Mesothelial cell of epicardium (in vitro differentiated cells): ENCODE results near the gene HDHD3. TPM values are rescaled to one million over a fixed set of nuclear protein-coding genes. Genes with fewer than 3 reads are reported as not detected.

Experiments used
- DNase-seq, 2 experiments: peaks; one replicate each; pipeline ENCODE4 v3.0.0; 2021; ENCODE audit warnings: low spot score in 2 of 2; ENCODE audit not compliant: unreplicated experiment in 2 of 2
- H3K27ac Mint-ChIP-seq: 2 replicates; pipeline ENCODE4 v1.8.0; 2021; ENCODE audit warnings: mixed read lengths
- H3K27me3 Mint-ChIP-seq: 2 replicates; pipeline ENCODE4 v1.8.0; 2021; ENCODE audit warnings: low read depth, mixed read lengths
- H3K36me3 Mint-ChIP-seq: 2 replicates; pipeline ENCODE4 v1.8.0; 2021; ENCODE audit warnings: mixed read lengths
- H3K4me1 Mint-ChIP-seq: 2 replicates; pipeline ENCODE4 v1.8.0; 2021; ENCODE audit warnings: mixed read lengths
- H3K4me3 Mint-ChIP-seq: 2 replicates; pipeline ENCODE4 v1.8.0; 2021; ENCODE audit warnings: mild to moderate bottlenecking, moderate library complexity, mixed read lengths
- H3K9me3 Mint-ChIP-seq: 2 replicates; pipeline ENCODE4 v1.8.0; 2021; ENCODE audit warnings: mixed read lengths
- CTCF ChIP-seq: fragments of 200-600 bp; sonication (generic); IDR thresholded peaks from one replicate; pipeline ENCODE4 v1.5.0; 2021; ENCODE audit warnings: antibody characterized with exemption; ENCODE audit not compliant: unreplicated experiment
- total RNA-seq: library from RNA; stranded (reverse); gene quantifications from 3 replicates; pipeline ENCODE4 v1.2.1, GENCODE V29; 2021

The HDHD3 gene
- total RNA-seq, 1 donor from 2014 or later: 30.8 TPM

GRCh38 chr9:113352411-113352810 lies 24.4 kb downstream of the HDHD3 start:
- no peak for DNase-seq
- no peak overlapping the region for H3K4me3 Mint-ChIP-seq
- H3K36me3 Mint-ChIP-seq: no peaks in the 10 kb centered on the region
- peaks cover 9% of the 10 kb centered on the region for H3K4me1 Mint-ChIP-seq
- no peak overlapping the region for H3K27ac Mint-ChIP-seq
- no peaks in the 10 kb centered on the region for H3K9me3 Mint-ChIP-seq
- TF ChIP-seq CTCF: no peak
- H3K27me3 Mint-ChIP-seq: peaks cover 50% of the 10 kb centered on the region

- Mint-ChIP-seq H3K9me3 (no peaks in the 10 kb centered on the region), H3K36me3 (no peaks in the 10 kb centered on the region), H3K4me3 (no peak overlapping the region), H3K4me1 (peaks cover 9% of the 10 kb centered on the region), H3K27me3 (peaks cover 53% of the 10 kb centered on the region), H3K27ac (no peak overlapping the region)
- no peak for TF ChIP-seq CTCF
- no peak for DNase-seq
Observed at GRCh38 chr9:113352006-113352405, 24.8 kb downstream of the HDHD3 start.

GRCh38 chr9:113350937-113351336 lies 25.8 kb downstream of the HDHD3 start:
- H3K4me1 Mint-ChIP-seq: peaks cover 9% of the 10 kb centered on the region
- peak overlapping the region; percentile 63 for H3K4me3 Mint-ChIP-seq
- no peak for DNase-seq
- no peaks in the 10 kb centered on the region for H3K36me3 Mint-ChIP-seq
- no peaks in the 10 kb centered on the region for H3K9me3 Mint-ChIP-seq
- no peak for TF ChIP-seq CTCF
- peaks cover 53% of the 10 kb centered on the region for H3K27me3 Mint-ChIP-seq
- H3K27ac Mint-ChIP-seq: no peak overlapping the region

- DNase-seq: no peak
- no peak for TF ChIP-seq CTCF
- Mint-ChIP-seq H3K36me3 (no peaks in the 10 kb centered on the region), H3K4me3 (peak overlapping the region; percentile 63), H3K27me3 (peaks cover 53% of the 10 kb centered on the region), H3K4me1 (peaks cover 10% of the 10 kb centered on the region), H3K27ac (no peak overlapping the region), H3K9me3 (no peaks in the 10 kb centered on the region)
Observed at GRCh38 chr9:113350107-113350661, 26.6 kb downstream of the HDHD3 start.

- Mint-ChIP-seq H3K9me3 (no peaks in the 10 kb centered on the region), H3K36me3 (no peaks in the 10 kb centered on the region), H3K4me3 (peak within 1 kb of the TSS; percentile 67), H3K4me1 (peaks cover 12% of the 10 kb centered on the region), H3K27ac (no peak within 1 kb of the TSS), H3K27me3 (peaks cover 53% of the 10 kb centered on the region)
- no peak for TF ChIP-seq CTCF
- DNase-seq: peak in 1 of 2 experiments; percentile 51
Observed at GRCh38 chr9:113349445-113350094, 27.2 kb downstream of the HDHD3 start, which contains the start of gene BSPRY. Gene BSPRY, plus strand, starts transcription at chr9:113349541. Its CDS starts 39 bp downstream, at chr9:113349580.
